ENCODE results near the gene PLD1. TPM values are rescaled to one million over a fixed set of nuclear protein-coding genes. Genes with fewer than 3 reads are reported as not detected.

PLD1 gene
- polyA plus RNA-seq, 2 donors, result 26.0 to 31.9 TPM

DNA sequence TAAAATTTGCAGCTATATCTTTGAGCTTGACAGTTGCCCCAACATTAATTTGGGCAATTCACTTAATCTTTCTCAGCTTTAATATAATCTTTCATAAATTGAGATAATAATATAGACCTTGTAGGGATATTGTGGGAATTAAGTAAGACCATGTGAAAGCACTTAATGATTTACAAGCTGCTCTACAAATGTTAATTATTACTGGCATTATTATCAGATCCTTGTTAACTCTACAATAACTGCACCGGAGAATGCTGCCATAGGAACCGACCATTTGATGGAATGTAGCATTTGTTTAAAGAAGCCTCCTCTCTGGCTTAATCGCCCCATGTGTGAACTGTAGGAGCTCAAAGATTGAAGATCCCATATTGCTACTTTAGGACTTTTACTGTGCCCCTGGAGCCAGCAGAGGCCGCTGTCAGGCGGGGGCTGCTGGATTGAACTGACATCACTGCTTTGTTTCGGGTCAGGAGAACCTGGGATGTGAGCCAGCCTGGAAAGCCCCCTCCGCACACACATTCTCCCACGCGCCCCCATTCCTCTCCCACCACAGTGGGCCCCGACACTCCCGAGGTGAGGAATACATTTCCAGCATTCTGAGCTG is 195.9 kb downstream of the PLD1 start:
- Histone ChIP-seq H3K27me3 (ENCODE audit: control insufficient read depth in 1 of 2, insufficient read depth in 2 of 2, low read length in 2 of 2) (no peaks in the 10 kb centered on the region), H3K36me3 (ENCODE audit: control insufficient read depth in 2 of 2, insufficient read depth in 2 of 2, low read length in 1 of 2) (peaks cover 8 to 13% of the 10 kb centered on the region in 2 donors), H3K27ac (ENCODE audit: low read depth in 2 of 2, low read length in 1 of 2) (no peak overlapping the region), H3K4me1 (ENCODE audit: control insufficient read depth in 2 of 2, insufficient read depth in 2 of 2, low read length in 1 of 2) (no peaks in the 10 kb centered on the region), H3K9me3 (ENCODE audit: control insufficient read depth in 2 of 2, insufficient read depth in 1 of 2, low read depth in 1 of 2, low read length in 1 of 2) (no peaks in the 10 kb centered on the region), H3K4me3 (ENCODE audit: low read depth in 1 of 2, low read length in 2 of 2) (no peak overlapping the region)
- WGBS, 2 donors, result 57 to 62% methylated on average over 11 of the region's 11 CpGs

DNA sequence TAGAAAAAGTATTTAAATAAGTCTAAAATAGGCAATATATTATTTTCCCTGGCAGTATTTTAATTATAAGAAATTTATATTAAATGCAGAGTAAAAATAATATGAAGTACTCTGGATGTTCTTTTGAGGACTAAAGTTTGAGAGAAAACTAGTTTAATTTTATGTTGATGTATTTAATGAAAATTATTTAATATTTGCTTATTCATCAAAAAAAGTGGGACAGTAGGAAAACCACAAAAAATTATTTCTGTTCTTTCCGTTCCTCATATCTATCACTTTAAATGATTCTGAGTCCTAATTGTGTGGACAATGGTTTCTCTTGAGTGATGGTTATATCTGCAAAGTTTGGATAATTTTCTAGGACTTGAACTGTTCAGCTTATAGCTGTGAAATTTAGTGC is 202.8 kb downstream of the PLD1 start:
- Histone ChIP-seq H3K9me3 (ENCODE audit: control insufficient read depth in 2 of 2, insufficient read depth in 1 of 2, low read depth in 1 of 2, low read length in 1 of 2) (no peaks in the 10 kb centered on the region), H3K4me1 (ENCODE audit: control insufficient read depth in 2 of 2, insufficient read depth in 2 of 2, low read length in 1 of 2) (no peaks in the 10 kb centered on the region), H3K36me3 (ENCODE audit: control insufficient read depth in 2 of 2, insufficient read depth in 2 of 2, low read length in 1 of 2) (peaks cover 8 to 11% of the 10 kb centered on the region in 2 donors), H3K27ac (ENCODE audit: low read depth in 2 of 2, low read length in 1 of 2) (no peak overlapping the region), H3K27me3 (ENCODE audit: control insufficient read depth in 1 of 2, insufficient read depth in 2 of 2, low read length in 2 of 2) (no peaks in the 10 kb centered on the region), H3K4me3 (ENCODE audit: low read depth in 1 of 2, low read length in 2 of 2) (no peak overlapping the region)
- 89 to 91% methylated on average over 1 of the region's 1 CpG for WGBS, 2 donors

DNA sequence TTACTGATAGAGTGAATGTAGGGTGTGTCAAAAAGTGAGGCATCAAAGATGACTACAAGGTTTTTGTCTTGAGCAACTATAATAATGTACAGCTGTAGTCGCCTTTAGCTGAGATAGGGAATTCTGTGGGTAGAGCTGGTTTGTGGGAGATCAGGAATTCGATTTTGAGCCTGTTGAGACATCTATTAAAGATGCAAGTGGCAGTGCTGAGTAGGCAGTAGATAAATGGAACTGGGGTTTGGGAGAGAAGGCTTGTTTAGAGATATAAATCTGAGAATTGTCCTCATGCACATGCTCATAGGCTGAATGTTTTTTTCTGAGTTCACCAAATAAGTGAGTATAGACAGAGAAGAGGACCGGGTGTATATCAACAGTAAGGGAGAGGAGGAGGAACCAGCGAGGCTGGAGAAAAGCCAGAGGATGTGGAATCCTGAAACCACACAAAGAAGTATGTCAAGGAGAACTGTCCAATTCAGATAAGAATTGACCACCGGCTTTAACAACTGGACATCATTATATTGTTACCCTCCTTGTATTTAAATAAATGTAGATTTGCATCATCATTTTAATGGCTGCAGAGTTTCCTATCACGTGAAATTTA is 204.0 kb downstream of the PLD1 start:
- no peaks in the 10 kb centered on the region for H3K27me3 ChIP-seq (ENCODE audit: control insufficient read depth in 1 of 2, insufficient read depth in 2 of 2, low read length in 2 of 2)
- no peaks in the 10 kb centered on the region for H3K9me3 ChIP-seq (ENCODE audit: control insufficient read depth in 2 of 2, insufficient read depth in 1 of 2, low read depth in 1 of 2, low read length in 1 of 2)
- H3K27ac ChIP-seq (ENCODE audit: low read depth in 2 of 2, low read length in 1 of 2), result no peak overlapping the region
- H3K4me3 ChIP-seq (ENCODE audit: low read depth in 1 of 2, low read length in 2 of 2), result no peak overlapping the region
- 81 to 86% methylated on average over 6 of the region's 6 CpGs for WGBS, 2 donors
- H3K36me3 ChIP-seq (ENCODE audit: control insufficient read depth in 2 of 2, insufficient read depth in 2 of 2, low read length in 1 of 2), result peaks cover 6 to 7% of the 10 kb centered on the region in 2 donors
- no peaks in the 10 kb centered on the region for H3K4me1 ChIP-seq (ENCODE audit: control insufficient read depth in 2 of 2, insufficient read depth in 2 of 2, low read length in 1 of 2)

DNA sequence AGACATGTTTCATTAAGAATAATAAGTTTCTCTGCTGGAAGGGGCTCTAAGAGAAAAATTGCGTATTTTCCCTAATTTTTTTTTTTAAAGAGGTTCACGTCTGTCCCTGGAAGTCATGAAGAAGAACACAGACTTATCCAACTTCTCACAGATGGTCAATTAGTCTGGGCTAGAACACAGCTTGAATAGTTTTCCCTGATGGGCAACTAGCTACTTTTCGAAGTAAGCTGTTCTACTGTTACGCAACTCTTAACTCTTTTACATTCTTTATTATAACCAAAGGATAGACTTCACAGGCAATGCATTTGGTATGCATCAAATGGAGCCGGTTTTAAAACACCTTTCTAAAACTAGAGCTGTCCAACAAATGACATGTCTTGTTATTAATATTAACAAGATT is 205.9 kb downstream of the PLD1 start:
- H3K9me3 ChIP-seq (ENCODE audit: control insufficient read depth in 2 of 2, insufficient read depth in 1 of 2, low read depth in 1 of 2, low read length in 1 of 2), result no peaks in the 10 kb centered on the region
- 93 to 95% methylated on average over 5 of the region's 5 CpGs for WGBS, 2 donors

DNA sequence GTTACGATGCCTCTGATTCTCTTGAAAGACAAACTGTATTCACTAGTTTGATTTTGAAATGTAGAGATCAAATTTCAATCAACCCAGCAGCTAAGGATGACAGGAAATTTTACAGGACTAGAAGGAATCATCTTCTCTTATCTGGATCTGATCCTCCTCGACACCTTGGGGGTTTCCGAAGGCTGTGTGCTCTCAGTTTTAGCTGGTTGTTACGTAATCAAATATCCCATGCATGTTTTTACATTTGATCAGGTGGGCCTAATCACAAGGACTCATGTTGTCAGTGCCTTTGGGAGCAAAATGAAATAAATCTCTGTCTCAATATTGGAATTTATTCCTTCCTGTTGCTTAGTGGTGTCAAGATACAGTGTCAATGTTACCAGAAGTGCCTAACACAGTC is 208.2 kb downstream of the PLD1 start:
- H3K4me3 ChIP-seq (ENCODE audit: low read depth in 1 of 2, low read length in 2 of 2), result no peak overlapping the region
- WGBS, 2 donors, result 93% methylated on average over 4 of the region's 4 CpGs
- peaks cover 5 to 6% of the 10 kb centered on the region in 2 donors for H3K36me3 ChIP-seq (ENCODE audit: control insufficient read depth in 2 of 2, insufficient read depth in 2 of 2, low read length in 1 of 2)
- H3K4me1 ChIP-seq (ENCODE audit: control insufficient read depth in 2 of 2, insufficient read depth in 2 of 2, low read length in 1 of 2), result no peaks in the 10 kb centered on the region
- H3K27ac ChIP-seq (ENCODE audit: low read depth in 2 of 2, low read length in 1 of 2), result no peak overlapping the region
- H3K27me3 ChIP-seq (ENCODE audit: control insufficient read depth in 1 of 2, insufficient read depth in 2 of 2, low read length in 2 of 2), result no peaks in the 10 kb centered on the region
- H3K9me3 ChIP-seq (ENCODE audit: control insufficient read depth in 2 of 2, insufficient read depth in 1 of 2, low read depth in 1 of 2, low read length in 1 of 2), result no peaks in the 10 kb centered on the region

More for the DNA sequence above, 205.9 kb downstream of the PLD1 start:
- Histone ChIP-seq H3K4me3 (ENCODE audit: low read depth in 1 of 2, low read length in 2 of 2) (no peak overlapping the region), H3K36me3 (ENCODE audit: control insufficient read depth in 2 of 2, insufficient read depth in 2 of 2, low read length in 1 of 2) (peaks cover 2 to 6% of the 10 kb centered on the region in 2 donors), H3K27me3 (ENCODE audit: control insufficient read depth in 1 of 2, insufficient read depth in 2 of 2, low read length in 2 of 2) (no peaks in the 10 kb centered on the region), H3K27ac (ENCODE audit: low read depth in 2 of 2, low read length in 1 of 2) (no peak overlapping the region), H3K4me1 (ENCODE audit: control insufficient read depth in 2 of 2, insufficient read depth in 2 of 2, low read length in 1 of 2) (no peaks in the 10 kb centered on the region)

DNA sequence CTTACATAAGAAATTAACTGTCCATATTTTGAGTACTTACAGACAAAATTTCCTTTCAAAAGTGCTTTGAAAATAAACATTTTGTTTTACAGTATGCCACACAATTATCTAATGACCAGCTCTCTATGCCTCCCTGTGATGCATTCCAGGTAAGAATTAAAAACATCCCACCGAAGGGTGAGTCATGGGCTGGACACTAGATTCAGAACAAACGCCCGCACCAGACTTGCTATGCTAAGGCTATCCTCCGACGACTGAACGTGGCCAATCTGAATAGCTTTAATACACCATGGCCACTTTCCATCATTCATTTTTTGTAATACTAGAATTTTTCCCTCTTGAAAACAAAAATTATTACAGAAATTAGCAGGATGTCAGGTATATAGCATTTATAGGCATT is 210.3 kb downstream of the PLD1 start:
- 94 to 96% methylated on average over 6 of the region's 6 CpGs for WGBS, 2 donors

DNA sequence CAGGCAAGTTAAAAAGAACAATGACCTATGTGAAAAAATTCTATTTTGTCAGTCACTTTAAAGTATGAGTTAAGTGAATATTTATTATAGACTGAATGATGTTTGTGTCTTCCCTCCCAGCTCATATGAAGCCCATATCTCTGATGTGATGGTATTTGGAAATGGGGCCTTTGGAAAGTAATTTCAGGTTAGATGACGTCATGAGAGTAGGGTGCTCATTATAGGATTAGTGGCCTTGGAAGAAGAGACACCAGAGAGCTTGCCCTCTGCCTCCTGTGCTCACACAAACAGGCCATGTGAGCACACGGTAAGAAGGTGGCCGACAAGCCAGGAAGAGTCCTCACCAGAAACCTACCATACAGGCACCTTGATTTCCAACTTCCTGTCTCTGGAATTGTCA is 211.3 kb downstream of the PLD1 start:
- 87 to 94% methylated on average over 3 of the region's 3 CpGs for WGBS, 2 donors
- H3K9me3 ChIP-seq (ENCODE audit: control insufficient read depth in 2 of 2, insufficient read depth in 1 of 2, low read depth in 1 of 2, low read length in 1 of 2), result no peaks in the 10 kb centered on the region
- H3K4me3 ChIP-seq (ENCODE audit: low read depth in 1 of 2, low read length in 2 of 2), result no peak overlapping the region
- no peak overlapping the region for H3K27ac ChIP-seq (ENCODE audit: low read depth in 2 of 2, low read length in 1 of 2)
- H3K4me1 ChIP-seq (ENCODE audit: control insufficient read depth in 2 of 2, insufficient read depth in 2 of 2, low read length in 1 of 2), result no peaks in the 10 kb centered on the region
- no peaks in the 10 kb centered on the region for H3K27me3 ChIP-seq (ENCODE audit: control insufficient read depth in 1 of 2, insufficient read depth in 2 of 2, low read length in 2 of 2)
- peaks cover 5 to 6% of the 10 kb centered on the region in 2 donors for H3K36me3 ChIP-seq (ENCODE audit: control insufficient read depth in 2 of 2, insufficient read depth in 2 of 2, low read length in 1 of 2)

More for the DNA sequence above, 210.3 kb downstream of the PLD1 start:
- no peaks in the 10 kb centered on the region for H3K4me1 ChIP-seq (ENCODE audit: control insufficient read depth in 2 of 2, insufficient read depth in 2 of 2, low read length in 1 of 2)
- no peak overlapping the region for H3K4me3 ChIP-seq (ENCODE audit: low read depth in 1 of 2, low read length in 2 of 2)
- H3K9me3 ChIP-seq (ENCODE audit: control insufficient read depth in 2 of 2, insufficient read depth in 1 of 2, low read depth in 1 of 2, low read length in 1 of 2), result no peaks in the 10 kb centered on the region
- H3K36me3 ChIP-seq (ENCODE audit: control insufficient read depth in 2 of 2, insufficient read depth in 2 of 2, low read length in 1 of 2), result peaks cover 5 to 6% of the 10 kb centered on the region in 2 donors
- no peak overlapping the region for H3K27ac ChIP-seq (ENCODE audit: low read depth in 2 of 2, low read length in 1 of 2)
- H3K27me3 ChIP-seq (ENCODE audit: control insufficient read depth in 1 of 2, insufficient read depth in 2 of 2, low read length in 2 of 2), result no peaks in the 10 kb centered on the region

DNA sequence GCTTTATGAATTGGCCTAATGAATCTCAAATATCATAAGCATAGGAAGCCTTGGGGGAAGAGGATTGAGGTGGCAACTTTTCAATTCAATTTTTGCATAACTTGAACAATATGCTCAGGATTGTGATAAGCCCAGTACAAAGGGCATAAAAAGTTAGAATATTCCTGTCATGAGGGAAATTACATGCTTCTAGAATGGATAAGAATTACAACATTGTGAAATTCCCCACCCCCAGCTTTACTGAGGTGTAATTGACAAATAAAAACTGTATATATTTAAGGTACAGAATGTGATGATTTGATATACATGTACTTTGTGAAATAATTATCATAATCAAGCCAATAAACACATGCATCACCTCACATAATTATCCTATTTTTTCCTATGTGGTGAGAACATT is 217.5 kb downstream of the PLD1 start:
- Histone ChIP-seq H3K27ac (ENCODE audit: low read depth in 2 of 2, low read length in 1 of 2) (no peak overlapping the region), H3K36me3 (ENCODE audit: control insufficient read depth in 2 of 2, insufficient read depth in 2 of 2, low read length in 1 of 2) (no peaks in the 10 kb centered on the region), H3K4me1 (ENCODE audit: control insufficient read depth in 2 of 2, insufficient read depth in 2 of 2, low read length in 1 of 2) (no peaks in the 10 kb centered on the region)

DNA sequence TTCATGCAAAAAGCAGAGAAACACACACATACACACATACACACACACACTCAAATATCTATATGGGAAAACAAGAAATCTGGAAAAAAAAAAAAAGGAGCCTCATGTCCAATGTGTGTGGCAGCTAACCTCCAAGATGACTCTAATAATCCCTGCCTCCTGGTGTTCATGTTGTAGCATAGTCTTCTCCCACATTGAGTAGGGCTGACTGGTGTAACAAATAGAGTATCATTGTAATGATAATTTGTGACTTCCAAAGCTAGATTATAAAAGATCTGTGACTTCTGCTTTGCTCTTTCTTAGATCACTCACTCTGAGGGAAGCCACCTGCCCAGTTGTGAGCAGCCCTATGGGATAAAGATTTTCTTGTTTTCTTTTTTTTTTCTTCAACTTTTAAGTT is 219.2 kb downstream of the PLD1 start:
- no peaks in the 10 kb centered on the region for H3K4me1 ChIP-seq (ENCODE audit: control insufficient read depth in 2 of 2, insufficient read depth in 2 of 2, low read length in 1 of 2)

More for the DNA sequence above, 217.5 kb downstream of the PLD1 start:
- H3K27me3 ChIP-seq (ENCODE audit: control insufficient read depth in 1 of 2, insufficient read depth in 2 of 2, low read length in 2 of 2), result no peaks in the 10 kb centered on the region
- H3K9me3 ChIP-seq (ENCODE audit: control insufficient read depth in 2 of 2, insufficient read depth in 1 of 2, low read depth in 1 of 2, low read length in 1 of 2), result no peaks in the 10 kb centered on the region
- no peak overlapping the region for H3K4me3 ChIP-seq (ENCODE audit: low read depth in 1 of 2, low read length in 2 of 2)

DNA sequence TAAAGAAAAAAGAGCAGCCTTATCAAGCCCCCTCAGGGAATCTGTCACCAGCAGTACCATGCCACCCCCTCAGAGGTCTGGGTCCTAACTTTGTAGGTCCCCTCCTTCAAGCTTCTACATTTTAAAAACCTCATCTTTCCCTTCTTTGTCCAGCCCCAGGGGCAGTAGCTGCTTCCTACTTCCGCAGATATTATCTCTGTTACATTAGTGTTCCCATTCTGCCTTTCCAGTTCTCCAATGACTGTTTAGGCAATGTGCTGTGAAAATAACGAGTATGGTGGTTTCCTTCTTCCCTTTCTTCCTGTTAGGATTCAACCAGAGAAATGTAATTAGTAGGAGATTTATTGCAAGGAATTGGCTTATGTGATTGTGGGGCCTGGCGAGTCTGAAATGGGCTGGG is 224.0 kb downstream of the PLD1 start:
- no peaks in the 10 kb centered on the region for H3K36me3 ChIP-seq (ENCODE audit: control insufficient read depth in 2 of 2, insufficient read depth in 2 of 2, low read length in 1 of 2)
- H3K4me3 ChIP-seq (ENCODE audit: low read depth in 1 of 2, low read length in 2 of 2), result no peak overlapping the region
- no peaks in the 10 kb centered on the region for H3K27me3 ChIP-seq (ENCODE audit: control insufficient read depth in 1 of 2, insufficient read depth in 2 of 2, low read length in 2 of 2)
- no peaks in the 10 kb centered on the region for H3K4me1 ChIP-seq (ENCODE audit: control insufficient read depth in 2 of 2, insufficient read depth in 2 of 2, low read length in 1 of 2)
- no peaks in the 10 kb centered on the region for H3K9me3 ChIP-seq (ENCODE audit: control insufficient read depth in 2 of 2, insufficient read depth in 1 of 2, low read depth in 1 of 2, low read length in 1 of 2)
- H3K27ac ChIP-seq (ENCODE audit: low read depth in 2 of 2, low read length in 1 of 2), result no peak overlapping the region
- 75 to 80% methylated on average over 3 of the region's 3 CpGs for WGBS, 2 donors

More for the DNA sequence above, 219.2 kb downstream of the PLD1 start:
- Histone ChIP-seq H3K27ac (ENCODE audit: low read depth in 2 of 2, low read length in 1 of 2) (no peak overlapping the region), H3K9me3 (ENCODE audit: control insufficient read depth in 2 of 2, insufficient read depth in 1 of 2, low read depth in 1 of 2, low read length in 1 of 2) (no peaks in the 10 kb centered on the region), H3K36me3 (ENCODE audit: control insufficient read depth in 2 of 2, insufficient read depth in 2 of 2, low read length in 1 of 2) (no peaks in the 10 kb centered on the region), H3K27me3 (ENCODE audit: control insufficient read depth in 1 of 2, insufficient read depth in 2 of 2, low read length in 2 of 2) (no peaks in the 10 kb centered on the region), H3K4me3 (ENCODE audit: low read depth in 1 of 2, low read length in 2 of 2) (no peak overlapping the region)
